HL-60 (cell line): ENCODE measurements around the gene ATXN7L1.

Experiments used
- DNase-seq, 2 experiments: peaks; one replicate each; pipeline ENCODE4 v3.0.0-alpha.2; 2010 to 2020; ENCODE audit warnings: low read depth in 1 of 2, low spot score in 1 of 2
- H3K27ac ChIP-seq: fragments of 250-450 bp; sonication (Bioruptor Pico); replicated peaks from 2 replicates; pipeline ENCODE4 v1.5.1; 2020; ENCODE audit warnings: mild to moderate bottlenecking, moderate library complexity
- H3K27me3 ChIP-seq: fragments of 250-450 bp; sonication (Bioruptor Pico); 2 replicates; pipeline ENCODE4 v1.5.1; 2021; ENCODE audit warnings: mild to moderate bottlenecking, moderate library complexity; ENCODE audit not compliant: insufficient read depth, poor library complexity, severe bottlenecking
- H3K4me3 ChIP-seq: replicated peaks from 2 replicates; pipeline ENCODE4 v1.5.1; 2011; ENCODE audit warnings: mild to moderate bottlenecking, control low read depth, low read length; ENCODE audit not compliant: insufficient read depth
- GABPA ChIP-seq: IDR thresholded peaks from 2 replicates; pipeline ENCODE4 v1.6.1; 2012; ENCODE audit warnings: low read depth
- POLR2AphosphoS5 ChIP-seq: IDR thresholded peaks from 2 replicates; pipeline ENCODE4 v1.6.1; 2012; ENCODE audit warnings: low read depth
- SPI1 ChIP-seq: IDR thresholded peaks from 2 replicates; pipeline ENCODE4 v1.6.1; 2012; ENCODE audit warnings: low read depth, mild to moderate bottlenecking, borderline replicate concordance
- TF ChIP-seq, protein P1 (sequence below): IDR thresholded peaks from 2 replicates; pipeline ENCODE4 v1.6.1; 2012; ENCODE audit warnings: low read depth; ENCODE audit not compliant: insufficient replicate concordance
- TF ChIP-seq, protein P2 (sequence below): IDR thresholded peaks from one replicate; pipeline ENCODE4 v1.5.1; 2011; ENCODE audit warnings: low read length, control low read depth, inconsistent platforms; ENCODE audit not compliant: insufficient read depth

The ATXN7L1 gene

DNA sequence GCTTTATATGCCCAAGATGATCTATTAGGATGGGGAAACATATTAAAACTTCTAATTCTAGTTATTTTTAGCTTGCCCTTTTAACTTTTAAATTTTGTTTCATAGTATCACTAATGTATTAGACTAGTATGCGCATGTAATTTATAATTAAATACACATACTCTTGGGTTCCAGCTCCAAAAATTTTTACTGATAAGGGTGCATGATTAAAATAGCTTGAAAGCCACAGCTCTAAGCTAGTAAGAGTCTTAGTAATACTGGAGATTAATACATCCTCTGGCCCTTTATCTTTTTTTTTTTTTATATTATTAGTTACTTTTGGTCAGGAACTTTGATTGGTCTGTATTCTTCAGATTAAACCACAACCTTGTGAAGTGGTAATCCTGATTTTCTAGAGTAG, 53.6 kb downstream of the ATXN7L1 start:
- Histone ChIP-seq H3K27ac (no peak overlapping the region), H3K4me3 (no peak overlapping the region), H3K27me3 (no peaks in the 10 kb centered on the region)
- TF ChIP-seq, protein P1, sequence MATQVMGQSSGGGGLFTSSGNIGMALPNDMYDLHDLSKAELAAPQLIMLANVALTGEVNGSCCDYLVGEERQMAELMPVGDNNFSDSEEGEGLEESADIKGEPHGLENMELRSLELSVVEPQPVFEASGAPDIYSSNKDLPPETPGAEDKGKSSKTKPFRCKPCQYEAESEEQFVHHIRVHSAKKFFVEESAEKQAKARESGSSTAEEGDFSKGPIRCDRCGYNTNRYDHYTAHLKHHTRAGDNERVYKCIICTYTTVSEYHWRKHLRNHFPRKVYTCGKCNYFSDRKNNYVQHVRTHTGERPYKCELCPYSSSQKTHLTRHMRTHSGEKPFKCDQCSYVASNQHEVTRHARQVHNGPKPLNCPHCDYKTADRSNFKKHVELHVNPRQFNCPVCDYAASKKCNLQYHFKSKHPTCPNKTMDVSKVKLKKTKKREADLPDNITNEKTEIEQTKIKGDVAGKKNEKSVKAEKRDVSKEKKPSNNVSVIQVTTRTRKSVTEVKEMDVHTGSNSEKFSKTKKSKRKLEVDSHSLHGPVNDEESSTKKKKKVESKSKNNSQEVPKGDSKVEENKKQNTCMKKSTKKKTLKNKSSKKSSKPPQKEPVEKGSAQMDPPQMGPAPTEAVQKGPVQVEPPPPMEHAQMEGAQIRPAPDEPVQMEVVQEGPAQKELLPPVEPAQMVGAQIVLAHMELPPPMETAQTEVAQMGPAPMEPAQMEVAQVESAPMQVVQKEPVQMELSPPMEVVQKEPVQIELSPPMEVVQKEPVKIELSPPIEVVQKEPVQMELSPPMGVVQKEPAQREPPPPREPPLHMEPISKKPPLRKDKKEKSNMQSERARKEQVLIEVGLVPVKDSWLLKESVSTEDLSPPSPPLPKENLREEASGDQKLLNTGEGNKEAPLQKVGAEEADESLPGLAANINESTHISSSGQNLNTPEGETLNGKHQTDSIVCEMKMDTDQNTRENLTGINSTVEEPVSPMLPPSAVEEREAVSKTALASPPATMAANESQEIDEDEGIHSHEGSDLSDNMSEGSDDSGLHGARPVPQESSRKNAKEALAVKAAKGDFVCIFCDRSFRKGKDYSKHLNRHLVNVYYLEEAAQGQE, result no peak
- TF ChIP-seq, protein P2, sequence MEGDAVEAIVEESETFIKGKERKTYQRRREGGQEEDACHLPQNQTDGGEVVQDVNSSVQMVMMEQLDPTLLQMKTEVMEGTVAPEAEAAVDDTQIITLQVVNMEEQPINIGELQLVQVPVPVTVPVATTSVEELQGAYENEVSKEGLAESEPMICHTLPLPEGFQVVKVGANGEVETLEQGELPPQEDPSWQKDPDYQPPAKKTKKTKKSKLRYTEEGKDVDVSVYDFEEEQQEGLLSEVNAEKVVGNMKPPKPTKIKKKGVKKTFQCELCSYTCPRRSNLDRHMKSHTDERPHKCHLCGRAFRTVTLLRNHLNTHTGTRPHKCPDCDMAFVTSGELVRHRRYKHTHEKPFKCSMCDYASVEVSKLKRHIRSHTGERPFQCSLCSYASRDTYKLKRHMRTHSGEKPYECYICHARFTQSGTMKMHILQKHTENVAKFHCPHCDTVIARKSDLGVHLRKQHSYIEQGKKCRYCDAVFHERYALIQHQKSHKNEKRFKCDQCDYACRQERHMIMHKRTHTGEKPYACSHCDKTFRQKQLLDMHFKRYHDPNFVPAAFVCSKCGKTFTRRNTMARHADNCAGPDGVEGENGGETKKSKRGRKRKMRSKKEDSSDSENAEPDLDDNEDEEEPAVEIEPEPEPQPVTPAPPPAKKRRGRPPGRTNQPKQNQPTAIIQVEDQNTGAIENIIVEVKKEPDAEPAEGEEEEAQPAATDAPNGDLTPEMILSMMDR, result no peak
- TF ChIP-seq GABPA, result no peak
- TF ChIP-seq SPI1, result no peak
- TF ChIP-seq POLR2AphosphoS5, result no peak
- DNase-seq, result no peak

DNA sequence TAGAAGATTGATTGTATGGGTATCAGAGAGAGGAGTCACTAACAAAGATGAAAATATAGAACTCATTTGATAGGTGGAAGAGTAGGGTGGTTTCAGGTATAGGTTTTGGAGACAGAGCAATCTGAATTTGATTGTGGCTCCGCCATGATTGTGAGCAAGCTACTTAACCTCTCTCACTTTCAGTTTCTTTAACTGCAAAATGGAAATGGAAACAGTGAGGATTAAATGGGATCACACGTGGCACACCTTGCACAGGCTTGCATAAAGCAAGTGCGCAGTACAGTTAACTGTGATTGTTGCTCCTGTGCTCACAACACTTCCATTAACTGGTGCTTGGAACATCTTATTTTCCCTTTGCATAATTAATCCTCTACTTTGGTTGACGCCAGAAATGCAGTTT, 54.9 kb downstream of the ATXN7L1 start:
- H3K4me3 ChIP-seq, result no peak overlapping the region
- H3K27ac ChIP-seq, result no peak overlapping the region
- no peaks in the 10 kb centered on the region for H3K27me3 ChIP-seq
- TF ChIP-seq GABPA (no peak), POLR2AphosphoS5 (no peak), SPI1 (no peak)
- TF ChIP-seq, protein P2, result no peak
- TF ChIP-seq, protein P1, result no peak
- DNase-seq, result no peak

DNA sequence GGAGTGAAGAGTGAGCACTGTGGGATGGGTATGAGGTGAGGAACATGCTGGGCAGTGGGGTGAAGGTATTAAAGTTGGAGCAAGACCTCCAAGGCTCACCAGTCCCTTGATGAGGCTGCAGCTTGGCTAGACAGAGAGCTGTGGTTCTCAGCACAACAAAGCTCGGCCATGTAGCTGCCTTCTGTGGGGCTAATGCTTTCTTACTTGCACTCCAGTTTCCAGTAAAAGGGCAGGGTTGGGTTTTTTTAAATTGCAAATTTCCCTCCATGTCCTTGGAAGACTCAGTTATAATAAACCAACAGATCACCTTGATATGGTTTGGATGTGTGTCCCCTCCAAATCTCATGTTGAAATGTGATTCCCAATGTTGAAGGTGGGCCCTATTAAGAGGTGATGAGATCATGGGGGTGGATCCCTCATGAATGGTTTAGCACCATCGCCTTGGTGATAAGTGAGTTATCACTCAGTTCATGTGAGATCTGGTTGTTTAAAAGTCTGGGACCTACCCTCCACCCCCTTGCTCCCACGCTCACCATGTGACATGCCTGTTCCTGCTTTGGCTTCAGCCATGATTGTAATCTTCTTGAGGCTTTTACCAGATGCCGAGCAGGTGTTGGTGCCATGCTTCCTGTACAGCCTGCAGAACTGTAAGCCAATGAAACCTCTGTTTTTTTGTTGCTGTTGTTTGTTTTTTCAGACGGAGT, 55.9 kb downstream of the ATXN7L1 start:
- DNase-seq, result no peak
- Histone ChIP-seq H3K4me3 (no peak overlapping the region), H3K27me3 (no peaks in the 10 kb centered on the region), H3K27ac (no peak overlapping the region)
- TF ChIP-seq POLR2AphosphoS5, result no peak
- TF ChIP-seq SPI1, result no peak

DNA sequence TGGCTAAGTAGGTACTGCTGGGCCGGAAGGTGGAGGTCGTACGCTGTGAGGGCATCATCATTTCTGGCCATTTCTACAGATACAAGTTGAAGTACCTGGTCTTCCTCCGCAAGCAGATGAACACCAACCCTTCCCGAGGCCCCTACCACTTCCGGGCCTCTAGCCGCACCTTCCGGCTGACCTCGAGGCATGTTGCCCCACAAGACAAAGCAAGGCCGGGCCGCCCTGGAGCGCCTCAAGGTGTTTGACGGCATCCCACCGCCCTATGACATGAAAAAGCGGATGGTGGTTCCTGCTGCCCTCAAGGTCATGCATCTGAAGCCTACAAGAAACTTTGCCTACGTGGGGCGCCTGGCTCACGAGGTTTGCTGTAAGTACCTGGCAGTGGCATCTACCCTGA, 56.8 kb downstream of the ATXN7L1 start:
- Histone ChIP-seq H3K27ac (no peak overlapping the region), H3K4me3 (no peak overlapping the region), H3K27me3 (no peaks in the 10 kb centered on the region)
- TF ChIP-seq GABPA, result no peak
- TF ChIP-seq POLR2AphosphoS5, result no peak
- TF ChIP-seq, protein P2, result no peak
- TF ChIP-seq, protein P1, result no peak
- TF ChIP-seq SPI1, result no peak
- no peak for DNase-seq
